ENCODE results near the gene PAQR7. TPM values are rescaled to one million over a fixed set of nuclear protein-coding genes. Genes with fewer than 3 reads are reported as not detected.

PAQR7 gene
- polyA plus RNA-seq, 1 donor from 2014 or later: 4.1 TPM

- Histone ChIP-seq H3F3A (ENCODE audit: insufficient read depth, low read length, poor library complexity, severe bottlenecking) (no peaks in the 10 kb centered on the region), H3K27ac (ENCODE audit: low read length) (no peak overlapping the region), H3K9me3 (ENCODE audit: low read length) (no peaks in the 10 kb centered on the region), H3K4me2 (ENCODE audit: low read length) (no peak overlapping the region), H4K20me1 (ENCODE audit: insufficient read depth) (no peaks in the 10 kb centered on the region), H3K4me3 (ENCODE audit: low read length) (no peak overlapping the region), H3K36me3 (ENCODE audit: insufficient read depth, low read length) (no peaks in the 10 kb centered on the region), H3K9ac (ENCODE audit: low read length) (no peak overlapping the region), H3K9me2 (ENCODE audit: insufficient read depth, low read length) (no peaks in the 10 kb centered on the region), H2AFZ (ENCODE audit: low read depth, low read length) (no peak overlapping the region), H3K79me2 (replicated peaks; ENCODE audit: insufficient read depth, low read length) (no peaks in the 10 kb centered on the region), H3K27me3 (ENCODE audit: insufficient read depth, low read depth, low read length) (no peaks in the 10 kb centered on the region)
- TF ChIP-seq EZH2 (IDR thresholded peaks at IDR 0.05; ENCODE audit: borderline replicate concordance, insufficient read depth, low read length, poor library complexity, severe bottlenecking) (no peak), MXI1 (conservative IDR thresholded peaks at IDR 0.05; ENCODE audit: poor library complexity, severe bottlenecking) (no peak), CTCF (IDR thresholded peaks at IDR 0.05; ENCODE audit: poor library complexity, severe bottlenecking) (no peak), EP300 (conservative IDR thresholded peaks at IDR 0.05; ENCODE audit: poor library complexity, severe bottlenecking) (no peak), RAD21 (conservative IDR thresholded peaks at IDR 0.05) (no peak)
- TF ChIP-seq, protein P1, sequence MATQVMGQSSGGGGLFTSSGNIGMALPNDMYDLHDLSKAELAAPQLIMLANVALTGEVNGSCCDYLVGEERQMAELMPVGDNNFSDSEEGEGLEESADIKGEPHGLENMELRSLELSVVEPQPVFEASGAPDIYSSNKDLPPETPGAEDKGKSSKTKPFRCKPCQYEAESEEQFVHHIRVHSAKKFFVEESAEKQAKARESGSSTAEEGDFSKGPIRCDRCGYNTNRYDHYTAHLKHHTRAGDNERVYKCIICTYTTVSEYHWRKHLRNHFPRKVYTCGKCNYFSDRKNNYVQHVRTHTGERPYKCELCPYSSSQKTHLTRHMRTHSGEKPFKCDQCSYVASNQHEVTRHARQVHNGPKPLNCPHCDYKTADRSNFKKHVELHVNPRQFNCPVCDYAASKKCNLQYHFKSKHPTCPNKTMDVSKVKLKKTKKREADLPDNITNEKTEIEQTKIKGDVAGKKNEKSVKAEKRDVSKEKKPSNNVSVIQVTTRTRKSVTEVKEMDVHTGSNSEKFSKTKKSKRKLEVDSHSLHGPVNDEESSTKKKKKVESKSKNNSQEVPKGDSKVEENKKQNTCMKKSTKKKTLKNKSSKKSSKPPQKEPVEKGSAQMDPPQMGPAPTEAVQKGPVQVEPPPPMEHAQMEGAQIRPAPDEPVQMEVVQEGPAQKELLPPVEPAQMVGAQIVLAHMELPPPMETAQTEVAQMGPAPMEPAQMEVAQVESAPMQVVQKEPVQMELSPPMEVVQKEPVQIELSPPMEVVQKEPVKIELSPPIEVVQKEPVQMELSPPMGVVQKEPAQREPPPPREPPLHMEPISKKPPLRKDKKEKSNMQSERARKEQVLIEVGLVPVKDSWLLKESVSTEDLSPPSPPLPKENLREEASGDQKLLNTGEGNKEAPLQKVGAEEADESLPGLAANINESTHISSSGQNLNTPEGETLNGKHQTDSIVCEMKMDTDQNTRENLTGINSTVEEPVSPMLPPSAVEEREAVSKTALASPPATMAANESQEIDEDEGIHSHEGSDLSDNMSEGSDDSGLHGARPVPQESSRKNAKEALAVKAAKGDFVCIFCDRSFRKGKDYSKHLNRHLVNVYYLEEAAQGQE (IDR thresholded peaks at IDR 0.05; ENCODE audit: borderline replicate concordance): no peak
Measured at GRCh38 chr1:25847929-25848328, 27.6 kb downstream of the PAQR7 start.

DNA sequence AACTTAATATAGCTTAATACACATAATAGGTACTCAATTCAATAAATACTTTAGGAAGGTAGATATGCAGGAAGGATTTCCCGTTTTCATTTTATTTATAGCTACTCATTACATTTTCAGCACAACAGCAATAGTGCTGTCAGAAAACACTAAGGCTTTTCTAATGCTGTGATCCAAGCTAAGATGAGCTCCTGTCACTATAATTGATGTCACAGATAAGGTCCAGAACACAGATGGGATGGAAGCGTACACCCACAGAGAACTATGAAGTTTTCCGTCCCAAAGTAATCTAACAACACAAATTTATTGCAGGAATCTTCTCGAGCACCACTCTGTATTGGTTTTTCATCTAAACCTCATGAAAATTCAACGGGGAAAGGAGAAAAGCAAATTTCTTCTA is 29.8 kb downstream of the PAQR7 start:
- Histone ChIP-seq H3K79me2 (replicated peaks; ENCODE audit: insufficient read depth, low read length) (no peaks in the 10 kb centered on the region), H4K20me1 (ENCODE audit: insufficient read depth) (no peaks in the 10 kb centered on the region), H3K27me3 (ENCODE audit: insufficient read depth, low read depth, low read length) (no peaks in the 10 kb centered on the region), H3K9me3 (ENCODE audit: low read length) (no peaks in the 10 kb centered on the region), H3K27ac (ENCODE audit: low read length) (no peak overlapping the region), H3F3A (ENCODE audit: insufficient read depth, low read length, poor library complexity, severe bottlenecking) (no peaks in the 10 kb centered on the region), H3K9ac (ENCODE audit: low read length) (no peak overlapping the region), H3K4me3 (ENCODE audit: low read length) (no peak overlapping the region), H3K36me3 (ENCODE audit: insufficient read depth, low read length) (no peaks in the 10 kb centered on the region), H3K4me2 (ENCODE audit: low read length) (no peak overlapping the region), H3K9me2 (ENCODE audit: insufficient read depth, low read length) (no peaks in the 10 kb centered on the region), H2AFZ (ENCODE audit: low read depth, low read length) (no peak overlapping the region)
- no peak for TF ChIP-seq EP300 (conservative IDR thresholded peaks at IDR 0.05; ENCODE audit: poor library complexity, severe bottlenecking)
- no peak for TF ChIP-seq RAD21 (conservative IDR thresholded peaks at IDR 0.05)
- TF ChIP-seq TAF1 (IDR thresholded peaks at IDR 0.05; ENCODE audit: low read depth): no peak
- TF ChIP-seq CTCF (IDR thresholded peaks at IDR 0.05; ENCODE audit: poor library complexity, severe bottlenecking): no peak
- no peak for TF ChIP-seq SMC3 (conservative IDR thresholded peaks at IDR 0.05; ENCODE audit: poor library complexity)
- TF ChIP-seq, protein P1 (IDR thresholded peaks at IDR 0.05; ENCODE audit: borderline replicate concordance): no peak
